Fibroblast of lung (primary cell): ENCODE results near the gene AXIN2.

Experiments
- CTCF ChIP-seq, 2 donors: IDR thresholded peaks in 1 of 2; conservative IDR thresholded peaks in 1 of 2; 1 replicate in 1 of 2; 2 replicates in 1 of 2; pipeline ENCODE4 v1.5.1; 2011 to 2012; ENCODE audit warnings: low read length in 2 of 2, control low read depth in 1 of 2, inconsistent platforms in 1 of 2, low read depth in 1 of 2, mild to moderate bottlenecking in 1 of 2
- EZH2 ChIP-seq: IDR thresholded peaks from 2 replicates; pipeline ENCODE4 v1.5.1; 2012; ENCODE audit warnings: low read length, control low read depth, mild to moderate bottlenecking; ENCODE audit errors: missing control alignments

- TF ChIP-seq CTCF (conservative IDR thresholded peaks at IDR 0.05 in 1 of 2, IDR thresholded peaks at IDR 0.05 in 1 of 2; ENCODE audit: low read depth in 1 of 2, low read length in 2 of 2) (no peak), EZH2 (no peak)
Measured at GRCh38 chr17:65572186-65572580, 10.7 kb upstream of the AXIN2 start.
